Stimulated activated CD4-positive, alpha-beta T cell treated with anti-CD3 and anti-CD28 coated beads, TNF-alpha, amount 100 ng/mL, for 4 hours (primary cell): ENCODE data around the gene GIPC3.
"Not testable (repeated sequence)": the region's sequence is repeated elsewhere in the genome, so short reads cannot be mapped to it uniquely, and the experiment has no call there.

Experiments
- DNase-seq, 3 experiments: peaks; one replicate each; pipeline ENCODE4 v3.0.0-alpha.2; 2020; ENCODE audit warnings: low read depth in 3 of 3

The GIPC3 gene

GRCh38 chr19:3576696-3577443, 8.4 kb upstream of the GIPC3 start:
- DNase-seq, result no peak

GRCh38 chr19:3577723-3578344, 7.4 kb upstream of the GIPC3 start:
- DNase-seq, result no peak

GRCh38 chr19:3578390-3578789, 6.9 kb upstream of the GIPC3 start:
- no peak for DNase-seq

GRCh38 chr19:3580156-3580934, 4.9 kb upstream of the GIPC3 start:
- DNase-seq, result no peak

- DNase-seq, result not testable (repeated sequence)
Observed at GRCh38 chr19:3581792-3582191, 3.5 kb upstream of the GIPC3 start.

- not testable (repeated sequence) for DNase-seq
Observed at GRCh38 chr19:3584036-3584802, 1.1 kb upstream of the GIPC3 start.

- DNase-seq, result no peak
Observed at GRCh38 chr19:3586127-3586626, 899 bp downstream of the GIPC3 start.

GRCh38 chr19:3586707-3587346, 1.5 kb downstream of the GIPC3 start:
- no peak for DNase-seq

- no peak for DNase-seq
Observed at GRCh38 chr19:3589439-3589838, 4.2 kb downstream of the GIPC3 start.

- no peak for DNase-seq
Observed at GRCh38 chr19:3589949-3590348, 4.7 kb downstream of the GIPC3 start.

- DNase-seq, result no peak
Observed at GRCh38 chr19:3590991-3591659, 5.8 kb downstream of the GIPC3 start.

GRCh38 chr19:3591876-3592613, 6.8 kb downstream of the GIPC3 start:
- no peak for DNase-seq

- no peak for DNase-seq
Observed at GRCh38 chr19:3593156-3593555, 7.9 kb downstream of the GIPC3 start.

- no peak for DNase-seq
Observed at GRCh38 chr19:3595521-3596061, 10.3 kb downstream of the GIPC3 start.

GRCh38 chr19:3599776-3600187, 14.5 kb downstream of the GIPC3 start:
- no peak for DNase-seq

- DNase-seq, result no peak
Observed at GRCh38 chr19:3601021-3601420, 15.7 kb downstream of the GIPC3 start.

- DNase-seq, result no peak
Observed at GRCh38 chr19:3603121-3603811, 18.0 kb downstream of the GIPC3 start.

- no peak for DNase-seq
Observed at GRCh38 chr19:3604227-3604986, 19.1 kb downstream of the GIPC3 start.
